Neural progenitor cell (in vitro differentiated cells): ENCODE data around the gene IP6K2.

ENCODE experiments used
- EZH2 ChIP-seq: fragments of 200-600 bp; sonication (generic); IDR thresholded peaks from 2 replicates; pipeline ENCODE4 v1.6.1; 2017; ENCODE audit warnings: antibody characterized with exemption, mild to moderate bottlenecking, moderate library complexity
- EZH2phosphoT487 ChIP-seq: fragments of 200-600 bp; sonication (generic); IDR thresholded peaks from 2 replicates; pipeline ENCODE4 v1.6.1; 2017; ENCODE audit warnings: antibody characterized with exemption
- TF ChIP-seq, protein P1 (sequence below): fragments of 200-600 bp; sonication (generic); IDR thresholded peaks from 2 replicates; pipeline ENCODE4 v1.5.1; 2017; ENCODE audit warnings: antibody characterized with exemption, mild to moderate bottlenecking

DNA sequence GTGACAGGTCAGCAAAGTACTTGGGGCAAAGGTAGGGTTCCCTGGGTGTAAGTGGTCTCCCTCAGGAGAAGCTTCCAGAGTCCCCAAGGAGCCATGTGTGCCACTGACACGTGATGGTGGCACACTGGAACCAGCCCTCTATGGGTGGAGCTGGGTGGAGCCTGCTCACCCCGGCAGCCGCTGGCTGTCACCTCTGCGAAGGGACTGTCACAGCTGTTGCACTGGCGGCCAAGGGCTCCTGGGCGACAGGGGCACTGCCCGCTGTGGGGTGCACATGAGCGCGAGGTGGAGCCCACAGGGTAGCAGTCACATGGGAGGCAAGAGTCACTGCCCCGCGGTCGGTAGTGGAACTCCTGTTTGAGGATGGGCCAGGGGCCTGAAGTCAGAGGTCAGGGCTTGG lies 66.3 kb downstream of the IP6K2 start:
- TF ChIP-seq, protein P1, sequence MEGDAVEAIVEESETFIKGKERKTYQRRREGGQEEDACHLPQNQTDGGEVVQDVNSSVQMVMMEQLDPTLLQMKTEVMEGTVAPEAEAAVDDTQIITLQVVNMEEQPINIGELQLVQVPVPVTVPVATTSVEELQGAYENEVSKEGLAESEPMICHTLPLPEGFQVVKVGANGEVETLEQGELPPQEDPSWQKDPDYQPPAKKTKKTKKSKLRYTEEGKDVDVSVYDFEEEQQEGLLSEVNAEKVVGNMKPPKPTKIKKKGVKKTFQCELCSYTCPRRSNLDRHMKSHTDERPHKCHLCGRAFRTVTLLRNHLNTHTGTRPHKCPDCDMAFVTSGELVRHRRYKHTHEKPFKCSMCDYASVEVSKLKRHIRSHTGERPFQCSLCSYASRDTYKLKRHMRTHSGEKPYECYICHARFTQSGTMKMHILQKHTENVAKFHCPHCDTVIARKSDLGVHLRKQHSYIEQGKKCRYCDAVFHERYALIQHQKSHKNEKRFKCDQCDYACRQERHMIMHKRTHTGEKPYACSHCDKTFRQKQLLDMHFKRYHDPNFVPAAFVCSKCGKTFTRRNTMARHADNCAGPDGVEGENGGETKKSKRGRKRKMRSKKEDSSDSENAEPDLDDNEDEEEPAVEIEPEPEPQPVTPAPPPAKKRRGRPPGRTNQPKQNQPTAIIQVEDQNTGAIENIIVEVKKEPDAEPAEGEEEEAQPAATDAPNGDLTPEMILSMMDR: no peak
- TF ChIP-seq EZH2 (no peak), EZH2phosphoT487 (no peak)
